HG03045 (cell line): ENCODE data around the gene FYB1.

Source experiments
- ATAC-seq: cut with Tn5 transposase; IDR thresholded peaks from one replicate; pipeline ENCODE4 v1.9.1; 2021; ENCODE audit warnings: mild to moderate bottlenecking, moderate library complexity; ENCODE audit not compliant: unreplicated experiment

The FYB1 gene

GRCh38 chr5:39164016-39164415 lies 55.3 kb downstream of the FYB1 start:
- no peak for ATAC-seq

GRCh38 chr5:39161578-39161977 lies 57.8 kb downstream of the FYB1 start:
- ATAC-seq, result no peak

DNA sequence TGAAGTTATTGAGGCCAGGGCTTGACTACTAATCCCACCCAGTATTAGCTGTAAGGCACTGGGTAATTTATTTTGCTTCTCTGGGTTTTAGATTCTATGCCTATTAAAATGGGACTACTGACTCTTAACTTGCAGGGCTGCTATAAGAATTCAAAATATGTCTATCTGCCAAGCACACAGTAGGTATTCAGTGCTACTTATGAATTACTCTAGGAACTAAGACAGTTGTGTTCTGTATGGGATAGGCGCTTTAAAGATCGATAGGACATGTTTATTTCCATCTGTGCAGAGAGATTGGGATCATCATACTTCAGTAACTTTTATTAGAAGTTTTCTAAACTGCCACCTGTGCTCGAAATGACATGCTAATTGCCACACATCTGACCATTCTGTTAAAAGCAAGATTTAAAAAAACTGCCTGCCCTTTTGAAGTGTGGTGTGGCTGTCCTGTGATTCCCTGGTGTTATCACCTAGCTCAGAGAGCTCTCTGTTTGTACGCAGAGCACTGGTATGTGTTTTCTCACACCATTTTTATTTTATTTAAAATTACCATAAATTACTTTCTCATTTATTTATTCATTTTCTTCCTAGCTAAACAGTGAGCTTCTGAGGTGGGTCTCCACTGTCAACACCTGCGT lies 58.7 kb downstream of the FYB1 start:
- no peak for ATAC-seq

DNA sequence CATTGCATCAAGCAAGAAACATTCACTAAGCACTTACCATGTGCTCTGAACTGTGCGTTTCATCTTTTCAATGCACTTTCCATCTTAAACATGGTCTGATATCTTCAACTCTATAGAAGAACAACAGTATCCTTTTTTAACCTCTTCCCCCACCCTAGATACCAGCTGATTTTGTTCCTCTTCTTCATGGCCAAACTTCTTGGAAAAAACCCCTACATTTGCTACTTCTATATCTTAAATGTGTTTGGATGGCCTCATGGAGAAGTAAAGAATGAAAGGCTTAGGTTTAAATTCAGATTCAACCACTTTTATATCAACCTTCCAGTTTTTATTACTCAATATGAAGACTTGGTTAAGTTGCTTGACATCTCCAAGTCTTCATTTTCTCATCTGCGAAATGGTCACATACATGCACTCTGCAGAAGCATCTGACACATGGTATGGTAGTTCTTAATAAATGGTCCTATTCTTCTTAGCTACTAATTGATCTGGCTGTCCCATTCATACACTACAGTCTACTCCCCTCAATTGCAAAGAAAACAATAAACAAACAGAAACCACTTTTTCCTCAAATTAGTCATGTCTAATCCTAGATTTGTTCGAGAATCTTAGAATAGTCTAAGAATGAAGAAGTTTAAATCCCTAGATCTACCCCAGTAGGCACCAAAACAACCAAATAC lies 59.4 kb downstream of the FYB1 start:
- ATAC-seq, result no peak

DNA sequence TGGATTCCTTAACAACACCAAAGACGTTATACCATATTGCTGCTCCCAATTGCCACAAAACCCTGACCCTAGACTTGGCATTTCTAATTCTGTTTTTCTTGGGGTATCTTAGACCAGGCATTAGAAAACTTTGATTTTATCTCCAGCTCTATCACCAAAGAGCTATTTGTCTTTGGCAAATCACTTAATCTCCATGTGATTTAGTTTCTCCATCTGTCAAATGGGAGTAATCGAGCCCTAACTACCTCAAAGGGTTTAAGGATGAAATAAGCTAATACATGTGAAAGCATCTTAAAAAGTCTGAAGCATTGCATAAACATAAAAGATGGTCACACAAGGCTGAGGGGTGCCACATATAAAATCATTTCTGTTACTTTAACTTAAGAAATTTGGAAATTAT lies 60.6 kb downstream of the FYB1 start:
- no peak for ATAC-seq

DNA sequence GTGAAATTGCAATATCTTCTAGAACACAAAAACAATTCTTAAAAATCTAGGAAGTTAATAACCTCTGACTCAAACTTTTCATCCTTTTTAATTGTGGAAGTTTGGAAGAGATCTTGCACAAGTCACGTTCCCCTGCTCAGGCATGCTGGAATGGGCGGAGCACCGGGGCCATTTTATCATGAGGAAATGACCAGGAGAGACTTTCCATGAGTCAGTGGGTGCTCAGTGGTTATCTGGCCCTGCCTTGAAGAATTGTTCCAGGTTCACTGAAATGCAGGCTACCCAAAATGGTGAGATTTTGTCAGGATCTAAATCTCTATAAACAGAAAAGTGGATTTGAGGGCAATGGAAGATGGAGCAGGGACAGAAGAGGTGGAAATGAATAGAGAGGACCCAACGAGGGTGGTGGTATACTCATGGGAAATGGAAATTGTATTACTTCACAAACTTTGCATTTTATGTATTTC lies 61.2 kb downstream of the FYB1 start:
- no peak for ATAC-seq

GRCh38 chr5:39157701-39158100 lies 61.7 kb downstream of the FYB1 start:
- no peak for ATAC-seq

DNA sequence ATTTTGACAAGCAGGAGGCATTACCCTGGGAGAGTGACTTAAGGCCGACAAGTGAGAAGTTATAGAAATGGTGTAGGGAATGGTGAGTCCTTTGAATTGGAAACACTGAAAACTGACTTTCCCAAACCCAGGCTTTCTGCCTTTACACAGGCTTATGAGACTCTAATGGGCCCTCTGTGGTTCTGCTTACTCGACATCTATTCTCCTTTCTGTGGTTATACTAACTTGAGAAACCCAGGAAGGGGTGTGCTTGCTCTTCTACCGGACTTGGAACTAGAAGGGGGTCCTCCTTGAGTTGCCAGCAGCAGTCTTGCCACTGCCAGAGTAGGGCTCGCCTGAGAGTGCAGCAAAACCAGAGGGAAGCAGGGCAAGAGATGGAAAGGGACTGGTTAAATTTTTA lies 63.3 kb downstream of the FYB1 start:
- ATAC-seq, result no peak

DNA sequence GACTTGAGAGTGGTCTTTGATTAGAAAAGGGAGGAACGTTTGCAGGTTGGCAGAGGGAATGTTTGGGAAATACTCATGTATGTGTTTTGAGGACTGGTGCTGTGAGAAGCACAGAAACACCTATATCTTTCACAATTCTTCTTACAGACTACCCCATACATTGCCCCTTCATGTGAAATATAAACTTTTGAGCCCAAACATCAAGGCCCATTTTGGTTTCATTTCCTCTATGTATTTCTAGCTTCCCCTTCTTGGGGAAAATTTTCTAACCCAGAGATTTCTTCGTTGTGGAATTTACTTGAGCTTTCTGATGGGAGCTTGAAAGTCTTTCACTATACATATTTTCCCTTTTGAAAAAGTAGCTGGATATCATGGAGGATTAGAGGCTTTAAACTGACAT lies 67.6 kb downstream of the FYB1 start:
- no peak for ATAC-seq

- no peak for ATAC-seq
Measured at GRCh38 chr5:39149966-39150365, 69.4 kb downstream of the FYB1 start.

DNA sequence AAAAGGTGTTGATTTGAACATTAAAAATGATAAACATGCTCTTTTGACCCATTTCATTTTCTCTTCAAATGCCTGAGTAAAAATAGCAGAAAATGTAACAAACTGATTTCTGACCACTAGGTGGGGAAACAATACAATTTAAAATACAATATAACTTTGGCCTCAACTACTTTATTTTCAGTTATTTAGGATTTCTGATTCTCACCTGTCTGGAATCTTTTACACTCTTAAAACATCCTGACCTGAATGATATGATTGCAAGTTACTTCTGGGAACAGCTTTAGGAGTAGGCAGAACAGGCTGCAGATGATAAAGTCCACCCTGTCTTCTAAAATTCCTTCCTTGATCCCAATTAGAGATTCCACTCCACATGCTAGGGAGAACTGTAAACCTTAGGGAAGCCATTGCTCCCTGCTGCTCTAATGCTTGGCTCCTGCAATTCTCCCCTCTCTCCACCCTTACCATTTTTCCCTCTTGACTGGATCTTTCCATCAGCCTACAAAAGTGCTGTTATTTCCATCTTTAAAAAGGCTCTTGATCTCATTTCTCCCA lies 70.3 kb downstream of the FYB1 start:
- ATAC-seq, result no peak

DNA sequence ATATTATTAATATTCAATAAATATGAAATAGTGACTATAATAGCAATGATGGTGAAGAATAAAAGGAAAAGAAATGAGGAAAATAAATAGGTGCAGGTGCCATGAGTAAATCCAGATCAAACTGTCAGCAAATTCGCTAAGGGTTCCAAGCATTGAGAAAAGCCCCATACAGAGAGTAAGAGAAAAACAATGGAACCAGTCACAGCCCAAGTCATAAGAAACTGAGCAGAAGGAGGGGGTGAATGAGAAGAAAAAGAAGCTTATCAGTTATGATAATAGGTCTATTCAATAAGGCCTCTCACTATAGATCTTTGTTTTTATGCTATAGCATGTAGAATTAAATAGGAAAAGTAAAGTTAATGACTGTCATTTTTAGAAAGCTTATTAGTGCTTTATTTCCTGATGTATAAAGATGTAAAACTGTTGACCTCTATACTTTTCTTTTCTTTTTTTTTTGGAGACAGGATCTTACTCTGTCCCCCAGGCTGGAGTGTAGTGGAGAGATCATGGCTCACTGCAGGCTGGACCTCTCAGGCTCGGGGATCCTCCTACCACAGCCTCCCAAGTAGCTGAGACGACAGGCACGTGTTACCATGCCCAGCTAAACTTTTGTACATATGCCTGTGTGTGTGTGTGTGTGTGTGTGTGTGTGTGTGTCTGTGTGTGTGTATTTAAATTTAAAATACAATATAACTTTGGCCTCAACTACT lies 72.4 kb downstream of the FYB1 start:
- ATAC-seq, result no peak

- no peak for ATAC-seq
Measured at GRCh38 chr5:39143151-39143860, 76.1 kb downstream of the FYB1 start.

DNA sequence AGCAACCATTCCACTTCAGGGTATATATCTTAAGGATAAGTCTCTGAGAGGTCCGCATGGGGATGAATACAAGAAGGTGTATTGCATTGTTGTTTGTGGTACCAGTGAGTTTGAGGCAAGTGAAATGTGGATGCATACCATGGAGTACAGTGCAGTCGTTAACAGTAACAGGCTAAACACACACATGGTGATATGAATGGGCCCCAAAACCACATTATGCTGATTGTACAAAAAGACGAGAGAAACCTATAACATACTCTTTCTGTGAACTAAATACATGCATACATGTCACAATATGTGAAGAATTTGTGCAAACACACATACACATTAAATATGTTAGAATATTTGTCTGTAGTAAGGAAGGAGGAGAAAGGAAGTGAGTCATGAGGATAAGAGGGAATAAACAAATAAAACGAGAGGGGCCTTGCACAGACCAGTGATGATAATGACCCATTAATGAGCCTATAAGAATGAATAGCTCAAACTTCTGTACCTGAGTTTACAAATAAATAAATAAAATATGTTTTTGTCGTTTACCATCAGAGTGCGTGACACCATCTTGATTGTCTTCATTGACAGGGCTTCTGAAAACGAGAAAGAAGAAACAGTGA lies 78.7 kb downstream of the FYB1 start:
- ATAC-seq, result no peak

- no peak for ATAC-seq
Measured at GRCh38 chr5:39138892-39139291, 80.5 kb downstream of the FYB1 start.

- ATAC-seq, result no peak
Measured at GRCh38 chr5:39137819-39138451, 81.4 kb downstream of the FYB1 start.

DNA sequence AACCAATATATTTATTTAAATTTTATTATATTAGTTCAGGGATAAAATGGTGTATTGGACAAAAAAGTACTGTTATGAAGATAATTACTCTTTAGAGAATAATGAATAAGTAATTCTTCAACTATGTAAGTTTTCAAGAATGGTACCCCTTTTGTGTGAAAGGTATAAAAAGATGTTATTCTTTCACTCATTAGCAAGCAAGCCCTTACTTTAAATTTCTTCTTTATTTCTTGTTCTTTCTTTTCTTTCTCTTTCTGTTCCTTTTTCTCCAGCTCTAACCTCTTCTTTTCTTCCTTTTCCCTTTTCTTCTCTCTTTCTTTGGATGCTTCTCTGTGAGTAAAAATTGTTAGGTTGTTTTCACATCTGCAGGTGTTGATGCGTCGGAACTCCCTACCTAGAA lies 82.0 kb downstream of the FYB1 start:
- ATAC-seq, result no peak

GRCh38 chr5:39132792-39133191 lies 86.6 kb downstream of the FYB1 start:
- no peak for ATAC-seq

DNA sequence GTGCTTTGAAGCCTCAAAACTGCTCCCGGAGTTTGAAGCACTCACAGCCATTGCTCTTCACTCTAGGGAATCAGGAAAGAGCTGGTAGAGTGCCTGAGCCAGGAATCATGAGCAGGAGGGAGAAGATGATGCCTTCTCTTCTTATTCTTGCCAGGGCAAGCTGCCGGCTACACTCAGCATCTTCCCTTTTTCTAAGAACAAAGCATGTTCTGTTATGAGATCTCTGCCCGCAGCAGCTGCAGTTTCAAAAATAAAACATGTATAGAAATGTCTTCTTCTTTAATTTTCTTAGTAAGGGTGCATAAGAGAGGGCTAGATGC lies 87.3 kb downstream of the FYB1 start:
- no peak for ATAC-seq
